ENCODE measurements around the gene BBX.

DNA sequence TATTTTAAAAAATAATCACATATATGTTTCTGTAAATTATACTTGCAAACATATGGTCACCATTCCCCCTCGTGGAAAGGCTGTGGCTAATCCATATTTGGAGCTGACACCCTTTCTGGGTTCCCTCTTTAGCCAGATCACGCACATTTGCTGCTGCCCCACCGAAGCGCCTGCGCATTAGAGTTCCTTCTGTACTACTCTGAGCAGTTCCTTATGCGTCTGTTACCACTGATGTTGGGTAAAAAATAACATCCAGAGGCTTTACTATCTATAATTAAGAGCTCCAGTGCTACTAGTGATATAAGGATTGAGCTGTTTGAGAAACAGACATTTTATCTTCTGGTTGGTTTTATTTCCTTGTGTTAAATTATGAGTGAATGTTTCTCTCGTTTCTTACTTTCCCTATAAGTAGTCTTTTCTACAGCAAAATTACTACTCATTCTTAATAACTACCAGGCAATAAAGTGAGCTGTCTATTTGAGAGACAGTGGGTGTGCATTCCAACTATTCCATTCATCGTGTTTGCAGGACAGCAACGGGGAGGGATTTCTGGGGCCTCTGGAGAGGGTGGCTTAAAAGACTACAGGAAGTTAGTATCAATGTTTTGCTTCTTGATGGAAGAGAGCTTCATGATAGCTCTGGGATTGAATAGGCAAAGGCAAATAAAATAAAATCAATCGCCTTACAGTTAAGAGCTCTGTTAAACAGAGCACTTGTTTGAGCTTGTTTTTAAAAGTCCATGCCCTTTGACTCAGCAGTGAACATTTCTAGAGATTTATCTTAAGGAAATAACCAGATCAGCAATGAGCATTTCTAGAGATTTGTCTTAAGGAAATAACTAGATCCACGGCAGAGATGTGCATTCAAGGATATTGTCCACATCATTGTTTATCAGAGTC is 322.9 kb downstream of the BBX start:
- TF ChIP-seq CTCF (IDR thresholded peaks at IDR 0.05; ENCODE audit: low read depth, low read length, missing input control), result no peak
- TF ChIP-seq YY1 (IDR thresholded peaks at IDR 0.05), result no peak
- no peak for TF ChIP-seq RXRA (IDR thresholded peaks at IDR 0.05)
- no peak for TF ChIP-seq ZBTB33 (IDR thresholded peaks at IDR 0.05)
- no peak for TF ChIP-seq GABPA (IDR thresholded peaks at IDR 0.05 in 1 of 2, conservative IDR thresholded peaks at IDR 0.05 in 1 of 2)
- no peak for TF ChIP-seq FOXA1 (IDR thresholded peaks at IDR 0.05)
- TF ChIP-seq ATF3 (IDR thresholded peaks at IDR 0.05), result no peak
- TF ChIP-seq MAX (IDR thresholded peaks at IDR 0.05), result no peak
